Suprapubic skin (tissue), 4 donors: Measurements from ENCODE around the gene SLC38A10. TPM values are rescaled to one million over a fixed set of nuclear protein-coding genes. Genes with fewer than 3 reads are reported as not detected.

Experiments used
- DNase-seq, 2 donors: peaks; one replicate each; pipeline ENCODE4 v3.0.0-alpha.2; 2019; ENCODE audit warnings: low spot score in 2 of 2
- H3K27ac ChIP-seq: fragments of 200-600 bp; sonication (generic); one replicate; pipeline ENCODE4 v1.5.1; 2019
- H3K27me3 ChIP-seq: fragments of 200-600 bp; sonication (generic); one replicate; pipeline ENCODE4 v1.5.1; 2019
- H3K36me3 ChIP-seq: fragments of 200-600 bp; sonication (generic); one replicate; pipeline ENCODE4 v1.5.1; 2019
- H3K4me1 ChIP-seq: fragments of 200-600 bp; sonication (generic); one replicate; pipeline ENCODE4 v1.5.1; 2019
- H3K4me3 ChIP-seq: fragments of 200-600 bp; sonication (generic); one replicate; pipeline ENCODE4 v1.5.1; 2019; ENCODE audit warnings: mild to moderate bottlenecking
- H3K9me3 ChIP-seq: fragments of 200-600 bp; sonication (generic); one replicate; pipeline ENCODE4 v1.5.1; 2019
- CTCF ChIP-seq, 2 donors: fragments of 200-600 bp in 1 of 2; fragments of 450-650 bp in 1 of 2; sonication (generic) in 1 of 2; IDR thresholded peaks; one replicate each; pipeline ENCODE4 v1.5.1; 2016 to 2019; ENCODE audit warnings: antibody characterized with exemption in 2 of 2, mild to moderate bottlenecking in 1 of 2, moderate library complexity in 1 of 2
- EP300 ChIP-seq: sonication (generic); formaldehyde crosslinking; IDR thresholded peaks from one replicate; pipeline ENCODE4 v1.6.1; 2017; ENCODE audit warnings: antibody characterized with exemption
- POLR2A ChIP-seq, 2 donors: fragments of 450-650 bp; IDR thresholded peaks; one replicate each; pipeline ENCODE4 v1.6.1; 2017; ENCODE audit warnings: antibody characterized with exemption in 2 of 2, mild to moderate bottlenecking in 2 of 2, moderate library complexity in 2 of 2
- POLR2AphosphoS5 ChIP-seq, 3 donors: sonication (generic); formaldehyde crosslinking; IDR thresholded peaks; one replicate each; pipeline ENCODE4 v1.6.1; 2017; ENCODE audit warnings: antibody characterized with exemption in 3 of 3
- WGBS: methylation state at CpG from one replicate; pipeline ENCODE4 v1.1.5; 2018; 5-methylcytosine and 5-hydroxymethylcytosine counted together
- total RNA-seq, 4 donors: library from RNA; depleted of rRNA; stranded (reverse); fragments of >200 nt; gene quantifications; one replicate each; pipeline ENCODE4 v1.1.0, GENCODE V29; 2016

The SLC38A10 gene
- total RNA-seq, 4 donors from 2014 or later: 48.5 to 84.9 (median 69.4) TPM

DNA sequence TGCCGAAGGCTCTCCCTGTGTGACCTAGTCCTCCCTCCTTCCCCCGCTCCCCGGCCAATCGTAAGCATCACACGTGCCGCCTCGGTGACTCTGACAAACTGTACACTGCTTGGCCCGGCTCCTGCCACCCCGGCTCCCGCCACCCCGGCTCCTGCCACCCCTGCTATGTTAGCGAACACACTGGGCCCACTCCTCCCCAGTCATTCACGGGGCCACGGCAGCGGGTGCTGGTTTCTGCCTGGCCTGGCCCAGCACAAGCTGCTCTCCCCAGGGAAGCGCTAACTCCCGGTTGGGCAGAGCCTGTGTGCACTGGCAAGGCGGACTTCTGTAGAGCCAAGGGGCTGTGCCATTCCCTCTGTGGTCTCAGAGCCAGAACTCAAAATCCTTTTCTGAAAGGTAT is 34.0 kb downstream of the SLC38A10 start:
- no peak for DNase-seq
- H3K36me3 ChIP-seq: peaks cover 83% of the 10 kb centered on the region
- peaks cover 2% of the 10 kb centered on the region for H3K4me1 ChIP-seq
- H3K4me3 ChIP-seq: no peak overlapping the region
- no peak overlapping the region for H3K27ac ChIP-seq
- TF ChIP-seq POLR2AphosphoS5 (IDR thresholded peaks at IDR 0.05) (no peak), EP300 (no peak), POLR2A (IDR thresholded peaks at IDR 0.05) (no peak), CTCF (IDR thresholded peaks at IDR 0.05) (no peak)
- WGBS: 95% methylated on average over 18 of the region's 18 CpGs
- no peaks in the 10 kb centered on the region for H3K27me3 ChIP-seq
- H3K9me3 ChIP-seq: no peaks in the 10 kb centered on the region

GRCh38 chr17:81260641-81261040 is 34.5 kb downstream of the SLC38A10 start:
- WGBS: 80% methylated on average over 2 of the region's 19 CpGs
- no peak overlapping the region for H3K4me3 ChIP-seq
- no peak for TF ChIP-seq POLR2A (IDR thresholded peaks at IDR 0.05)
- TF ChIP-seq POLR2AphosphoS5 (IDR thresholded peaks at IDR 0.05): no peak
- no peak for TF ChIP-seq CTCF (IDR thresholded peaks at IDR 0.05)
- TF ChIP-seq EP300: no peak
- DNase-seq: no peak
- H3K36me3 ChIP-seq: peaks cover 79% of the 10 kb centered on the region
- no peak overlapping the region for H3K27ac ChIP-seq
- no peaks in the 10 kb centered on the region for H3K9me3 ChIP-seq
- no peaks in the 10 kb centered on the region for H3K27me3 ChIP-seq
- peaks cover 7% of the 10 kb centered on the region for H3K4me1 ChIP-seq

GRCh38 chr17:81260171-81260570 is 34.9 kb downstream of the SLC38A10 start:
- H3K27me3 ChIP-seq: no peaks in the 10 kb centered on the region
- no peaks in the 10 kb centered on the region for H3K9me3 ChIP-seq
- 95% methylated on average over 14 of the region's 17 CpGs for WGBS
- H3K4me1 ChIP-seq: peaks cover 11% of the 10 kb centered on the region
- no peak overlapping the region for H3K27ac ChIP-seq
- peaks cover 74% of the 10 kb centered on the region for H3K36me3 ChIP-seq
- DNase-seq: no peak
- TF ChIP-seq EP300 (no peak), CTCF (IDR thresholded peaks at IDR 0.05) (no peak), POLR2AphosphoS5 (IDR thresholded peaks at IDR 0.05) (no peak)
- no peak overlapping the region for H3K4me3 ChIP-seq

DNA sequence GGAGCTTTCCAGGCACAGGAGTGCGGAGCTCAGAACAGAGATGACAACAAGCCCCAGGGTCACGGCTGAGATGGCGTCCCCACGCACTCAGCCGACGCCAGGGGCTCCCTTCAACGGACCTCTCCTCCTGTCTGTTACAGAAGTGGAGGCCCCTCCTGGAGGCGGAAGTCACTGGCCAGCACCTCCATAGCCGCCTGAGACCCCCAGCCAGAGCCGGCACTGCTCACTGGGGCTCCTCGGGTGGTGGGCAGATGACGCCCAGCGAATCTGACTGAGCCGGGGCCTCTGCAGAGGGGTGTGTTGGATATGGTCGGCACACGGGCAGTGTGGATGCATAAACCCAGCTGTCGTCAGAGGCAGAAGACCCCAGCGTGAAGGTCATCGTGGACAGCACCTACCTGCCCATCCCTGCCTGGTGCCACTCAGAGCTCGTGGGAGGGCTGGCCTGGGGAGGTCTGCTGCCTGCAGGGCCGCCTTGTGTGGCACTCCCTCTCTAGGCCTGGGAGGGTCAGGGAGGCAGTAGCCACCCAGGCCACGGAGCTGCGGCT is 36.0 kb downstream of the SLC38A10 start:
- H3K36me3 ChIP-seq: peaks cover 64% of the 10 kb centered on the region
- DNase-seq: no peak
- peaks cover 19% of the 10 kb centered on the region for H3K4me1 ChIP-seq
- 100% methylated on average over 1 of the region's 23 CpGs for WGBS
- H3K27me3 ChIP-seq: no peaks in the 10 kb centered on the region
- no peak overlapping the region for H3K27ac ChIP-seq
- TF ChIP-seq POLR2AphosphoS5 (IDR thresholded peaks at IDR 0.05): no peak
- no peak for TF ChIP-seq POLR2A (IDR thresholded peaks at IDR 0.05)
- no peak for TF ChIP-seq EP300
- H3K9me3 ChIP-seq: no peaks in the 10 kb centered on the region
- H3K4me3 ChIP-seq: no peak overlapping the region

DNA sequence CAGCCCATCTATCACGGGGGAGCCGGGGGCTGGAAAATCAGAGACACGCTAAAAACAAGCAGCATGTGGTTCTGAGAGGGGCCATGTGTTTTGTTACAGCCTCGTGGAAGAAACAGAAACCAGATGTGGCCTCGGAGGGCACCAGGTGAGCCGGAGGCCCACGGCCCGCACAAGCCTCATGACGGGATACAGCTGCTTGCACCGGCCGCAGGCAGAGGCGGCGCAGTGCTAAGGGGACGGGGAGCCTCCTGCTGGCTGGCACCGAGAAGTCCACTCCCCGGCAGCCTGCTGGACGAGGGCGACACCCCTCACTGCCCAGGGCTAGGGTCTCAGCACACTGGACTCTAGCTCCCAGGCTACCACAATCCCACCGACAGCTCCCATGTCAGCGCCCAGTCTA is 36.8 kb downstream of the SLC38A10 start:
- 94% methylated on average over 18 of the region's 20 CpGs for WGBS

More for the DNA sequence above, 36.8 kb downstream of the SLC38A10 start:
- Histone ChIP-seq H3K4me3 (no peak overlapping the region), H3K4me1 (peaks cover 19% of the 10 kb centered on the region), H3K36me3 (peaks cover 55% of the 10 kb centered on the region), H3K27ac (no peak overlapping the region), H3K9me3 (no peaks in the 10 kb centered on the region), H3K27me3 (no peaks in the 10 kb centered on the region)
- no peak for DNase-seq
- TF ChIP-seq EP300 (no peak), POLR2A (IDR thresholded peaks at IDR 0.05) (no peak), CTCF (IDR thresholded peaks at IDR 0.05) (no peak), POLR2AphosphoS5 (IDR thresholded peaks at IDR 0.05) (no peak)
